ENCODE results near the gene WDR18. TPM values are rescaled to one million over a fixed set of nuclear protein-coding genes. Genes with fewer than 3 reads are reported as not detected.

WDR18 gene
- 52.4 TPM for total RNA-seq

GRCh38 chr19:984165-984967 lies at the start of gene WDR18:
TSS of gene WDR18 (plus strand) at chr19:984345. CDS start at chr19:984354, 9 bp downstream.

GRCh38 chr19:1000095-1000494 lies 15.9 kb downstream of the WDR18 start, which contains the start of gene GRIN3B:
TSS of gene GRIN3B (plus strand) at chr19:1000419. CDS start at chr19:1000438, 19 bp downstream.

GRCh38 chr19:1020868-1021425 lies 36.8 kb downstream of the WDR18 start, which contains the start of gene TMEM259:
TSS of gene TMEM259 (minus strand) at chr19:1021123. CDS start at chr19:1020996, 127 bp downstream.

GRCh38 chr19:1025960-1026782 lies 42.0 kb downstream of the WDR18 start, which contains the start of gene CNN2:
TSS of gene CNN2 (plus strand) at chr19:1026608. CDS start at chr19:1026662, 54 bp downstream.

GRCh38 chr19:1039646-1040475 lies 55.7 kb downstream of the WDR18 start, which contains the start of gene ABCA7:
TSS of gene ABCA7 (plus strand) at chr19:1040107. CDS start at chr19:1041362, 1,255 bp downstream.

Other genes starting within 250 kb of the WDR18 start
- gene MISP, start 233.2 kb upstream of the WDR18 start, total RNA-seq = 1.4 TPM
- 113 TPM for gene PTBP1, start 186.9 kb upstream of the WDR18 start, total RNA-seq
- gene PLPPR3, start 162.4 kb upstream of the WDR18 start, total RNA-seq = 21.2 TPM
- gene AZU1, start 156.5 kb upstream of the WDR18 start, total RNA-seq = 3.4 TPM
- gene PRTN3, start 143.3 kb upstream of the WDR18 start, total RNA-seq = 2.5 TPM
- 6.4 TPM for gene ELANE, start 132.0 kb upstream of the WDR18 start, total RNA-seq
- gene CFD, start 124.7 kb upstream of the WDR18 start, total RNA-seq = 15.3 TPM
- gene MED16, start 91.2 kb upstream of the WDR18 start, total RNA-seq = 70.6 TPM
- not detected for gene RNU6-9, start 90.9 kb upstream of the WDR18 start, total RNA-seq
- 34.8 TPM for gene R3HDM4, start 71.1 kb upstream of the WDR18 start, total RNA-seq
- not detected for gene KISS1R, start 67.0 kb upstream of the WDR18 start, total RNA-seq
- 12.7 TPM for gene ARID3A, start 58.3 kb upstream of the WDR18 start, total RNA-seq
- not detected for gene GRIN3B, start 16.1 kb downstream of the WDR18 start, total RNA-seq
- gene TMEM259, start 36.8 kb downstream of the WDR18 start, total RNA-seq = 103 TPM
- gene RNU6-2, start 37.2 kb downstream of the WDR18 start, total RNA-seq = not detected
- gene CNN2, start 42.3 kb downstream of the WDR18 start, total RNA-seq = 60.9 TPM
- 84.4 TPM for gene ABCA7, start 55.8 kb downstream of the WDR18 start, total RNA-seq
- gene ARHGAP45, start 82.8 kb downstream of the WDR18 start, total RNA-seq = 11.5 TPM
- 101 TPM for gene POLR2E, start 111.0 kb downstream of the WDR18 start, total RNA-seq
- gene GPX4, start 119.6 kb downstream of the WDR18 start, total RNA-seq = 157 TPM
- gene SBNO2, start 189.9 kb downstream of the WDR18 start, total RNA-seq = 17.3 TPM
- 58.2 TPM for gene STK11, start 221.4 kb downstream of the WDR18 start, total RNA-seq